Measurements from ENCODE around the gene LACTBL1.

DNA sequence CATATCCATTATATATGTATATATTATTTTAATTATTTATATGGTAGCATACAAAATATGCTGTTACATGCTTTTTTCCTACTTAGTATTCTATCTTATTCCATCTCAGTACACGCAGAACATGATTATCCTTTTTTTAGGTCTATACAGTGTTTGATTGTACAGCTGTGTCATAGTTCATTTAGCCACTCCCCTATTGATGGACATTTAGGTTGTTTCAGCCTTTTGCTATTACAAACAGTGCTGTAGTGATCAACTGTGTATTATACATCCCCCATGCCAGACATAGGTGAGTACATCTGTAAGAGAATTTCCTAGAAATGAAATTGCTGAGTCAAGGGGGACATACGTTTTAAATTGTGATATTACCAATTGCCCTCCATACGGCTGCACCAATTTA is 15.6 kb downstream of the LACTBL1 start:
- TF ChIP-seq EZH2 (IDR thresholded peaks at IDR 0.05) (no peak), POLR2AphosphoS5 (IDR thresholded peaks at IDR 0.05; ENCODE audit: borderline replicate concordance, low read depth, low read length) (no peak), FOXP2 (optimal IDR thresholded peaks at IDR 0.05; ENCODE audit: control extremely low read depth, extremely low read length, insufficient read depth) (no peak)
